GM21717 (cell line): ENCODE data around the gene POU2AF3.
"Not testable (repeated sequence)": the region's sequence is repeated elsewhere in the genome, so short reads cannot be mapped to it uniquely, and the experiment has no call there.

Experiments used
- ATAC-seq: cut with Tn5 transposase; IDR thresholded peaks from one replicate; pipeline ENCODE4 v1.9.1; 2021; ENCODE audit warnings: mild to moderate bottlenecking, moderate library complexity; ENCODE audit not compliant: unreplicated experiment

The POU2AF3 gene

GRCh38 chr11:111299101-111300026 is 1.0 kb downstream of the POU2AF3 start:
- no peak for ATAC-seq

- no peak for ATAC-seq
Measured at GRCh38 chr11:111300569-111300968, 2.2 kb downstream of the POU2AF3 start.

GRCh38 chr11:111301004-111301841 is 2.9 kb downstream of the POU2AF3 start:
- no peak for ATAC-seq

GRCh38 chr11:111301842-111302118 is 3.4 kb downstream of the POU2AF3 start:
- no peak for ATAC-seq

- no peak for ATAC-seq
Measured at GRCh38 chr11:111302298-111302697, 4.0 kb downstream of the POU2AF3 start.

- no peak for ATAC-seq
Measured at GRCh38 chr11:111303461-111303860, 5.1 kb downstream of the POU2AF3 start.

GRCh38 chr11:111305162-111305802 is 6.9 kb downstream of the POU2AF3 start:
- no peak for ATAC-seq

GRCh38 chr11:111305876-111306275 is 7.5 kb downstream of the POU2AF3 start:
- ATAC-seq, result no peak

GRCh38 chr11:111306321-111306720 is 8.0 kb downstream of the POU2AF3 start:
- no peak for ATAC-seq

- ATAC-seq, result no peak
Measured at GRCh38 chr11:111307472-111308108, 9.2 kb downstream of the POU2AF3 start.

- no peak for ATAC-seq
Measured at GRCh38 chr11:111308140-111308539, 9.8 kb downstream of the POU2AF3 start.

GRCh38 chr11:111309215-111309915 is 11.0 kb downstream of the POU2AF3 start:
- no peak for ATAC-seq

- ATAC-seq, result no peak
Measured at GRCh38 chr11:111310088-111310487, 11.7 kb downstream of the POU2AF3 start.

- no peak for ATAC-seq
Measured at GRCh38 chr11:111310723-111311122, 12.4 kb downstream of the POU2AF3 start.

GRCh38 chr11:111312076-111312475 is 13.7 kb downstream of the POU2AF3 start:
- no peak for ATAC-seq

GRCh38 chr11:111319296-111319695 is 20.9 kb downstream of the POU2AF3 start:
- no peak for ATAC-seq

- ATAC-seq, result not testable (repeated sequence)
Measured at GRCh38 chr11:111320199-111320598, 21.9 kb downstream of the POU2AF3 start.

- no peak for ATAC-seq
Measured at GRCh38 chr11:111320728-111321568, 22.6 kb downstream of the POU2AF3 start.

- ATAC-seq, result no peak
Measured at GRCh38 chr11:111322534-111322933, 24.2 kb downstream of the POU2AF3 start.
